IMR-90 (cell line): Measurements from ENCODE around the gene TCF4. TPM values are rescaled to one million over a fixed set of nuclear protein-coding genes. Genes with fewer than 3 reads are reported as not detected.

Experiments
- ATAC-seq: fragments of 200-7000 bp; cut with Tn5 transposase; 2 replicates; pipeline ENCODE4 v1.9.1; 2020; ENCODE audit warnings: low read depth, mild to moderate bottlenecking, moderate library complexity
- BruUV-seq: library from RNA; stranded (reverse); fragments of 400-500 nt; replicated peaks from 2 replicates; lab custom pipeline; 2021; lab: Mats Ljungman, UMichigan
- CTCF ChIA-PET: fragments of 300-600 bp; formaldehyde crosslinking; extraction: SDS; loops from one replicate; lab custom pipeline; 2021; ENCODE audit warnings: antibody characterized with exemption; lab: Yijun Ruan, JAX
- POLR2A ChIA-PET: fragments of 300-600 bp; sonication (Branson Sonifier 250); formaldehyde crosslinking; loops from one replicate; lab custom pipeline; 2022; ENCODE audit warnings: antibody characterized with exemption; ENCODE audit not compliant: unreplicated experiment; lab: Charles Lee
- DNase-seq: peaks from one replicate; pipeline ENCODE4 v3.0.0; 2013
- H2AFZ ChIP-seq: replicated peaks from 2 replicates; pipeline ENCODE3; 2013; ENCODE audit warnings: low read length, mild to moderate bottlenecking; ENCODE audit not compliant: poor library complexity
- H2AK5ac ChIP-seq: 2 replicates; pipeline ENCODE4 v1.6.1; 2013; ENCODE audit warnings: low read depth, low read length, inconsistent platforms
- H2AK9ac ChIP-seq: replicated peaks from 2 replicates; pipeline ENCODE3; 2013; ENCODE audit warnings: mild to moderate bottlenecking, low read depth, low read length, moderate library complexity; ENCODE audit not compliant: poor library complexity
- H2BK120ac ChIP-seq: 2 replicates; pipeline ENCODE4 v1.6.1; 2013; ENCODE audit warnings: low read depth, low read length, inconsistent platforms
- H2BK15ac ChIP-seq: 3 replicates; pipeline ENCODE4 v1.6.1; 2013; ENCODE audit warnings: low read depth, low read length, inconsistent platforms
- H2BK20ac ChIP-seq: 2 replicates; pipeline ENCODE4 v1.6.1; 2013; ENCODE audit warnings: low read depth, mild to moderate bottlenecking, inconsistent platforms, low read length, moderate library complexity
- H2BK5ac ChIP-seq: 2 replicates; pipeline ENCODE4 v1.6.1; 2013; ENCODE audit warnings: mild to moderate bottlenecking, low read depth, low read length, inconsistent platforms; ENCODE audit not compliant: poor library complexity, severe bottlenecking
- H3K14ac ChIP-seq: replicated peaks from 2 replicates; pipeline ENCODE4 v1.6.1; 2013; ENCODE audit warnings: low read depth, low read length, inconsistent platforms
- H3K18ac ChIP-seq: 2 replicates; pipeline ENCODE4 v1.6.1; 2013; ENCODE audit warnings: low read depth, low read length, control low read depth
- H3K23ac ChIP-seq: 2 replicates; pipeline ENCODE4 v1.6.1; 2013; ENCODE audit warnings: low read depth, low read length, inconsistent platforms
- H3K27ac ChIP-seq: 2 replicates; pipeline ENCODE4 v1.5.1; 2013; ENCODE audit warnings: mild to moderate bottlenecking, control low read depth, low read length; ENCODE audit not compliant: insufficient read depth
- H3K27me3 ChIP-seq: 2 replicates; pipeline ENCODE4 v1.6.1; 2013; ENCODE audit warnings: low read length; ENCODE audit not compliant: control insufficient read depth, insufficient read depth
- H3K36me3 ChIP-seq: 2 replicates; pipeline ENCODE4 v1.6.1; 2013; ENCODE audit warnings: low read length, mixed read lengths; ENCODE audit not compliant: control insufficient read depth, insufficient read depth
- H3K4ac ChIP-seq: 2 replicates; pipeline ENCODE4 v1.6.1; 2013; ENCODE audit warnings: low read depth, low read length, inconsistent platforms
- H3K4me1 ChIP-seq: 2 replicates; pipeline ENCODE4 v1.6.1; 2013; ENCODE audit warnings: low read length, mixed read lengths; ENCODE audit not compliant: control insufficient read depth, insufficient read depth
- H3K4me2 ChIP-seq: 2 replicates; pipeline ENCODE4 v1.6.1; 2013; ENCODE audit warnings: low read depth, mild to moderate bottlenecking, control low read depth, low read length, moderate library complexity
- H3K4me3 ChIP-seq: 2 replicates; pipeline ENCODE4 v1.5.1; 2013; ENCODE audit warnings: low read depth, mild to moderate bottlenecking, control low read depth, low read length, moderate library complexity; ENCODE audit not compliant: insufficient read depth
- H3K56ac ChIP-seq: 2 replicates; pipeline ENCODE4 v1.6.1; 2013; ENCODE audit warnings: low read length, inconsistent platforms; ENCODE audit not compliant: insufficient read depth; ENCODE audit errors: extremely low read depth
- H3K79me1 ChIP-seq, 2 experiments: 2 replicates each; pipeline ENCODE4 v1.6.1; 2013; ENCODE audit warnings: low read length in 2 of 2, inconsistent platforms in 1 of 2, low read depth in 1 of 2
- H3K9ac ChIP-seq: 2 replicates; pipeline ENCODE4 v1.6.1; 2013; ENCODE audit warnings: low read depth, low read length, control low read depth
- H3K9me1 ChIP-seq: 2 replicates; pipeline ENCODE4 v1.6.1; 2013; ENCODE audit warnings: low read length, inconsistent platforms; ENCODE audit not compliant: insufficient read depth
- H3K9me3 ChIP-seq: 2 replicates; pipeline ENCODE4 v1.6.1; 2013; ENCODE audit warnings: low read length; ENCODE audit not compliant: control insufficient read depth, insufficient read depth
- H4K20me1 ChIP-seq: 2 replicates; pipeline ENCODE4 v1.6.1; 2013; ENCODE audit warnings: low read length, inconsistent platforms; ENCODE audit not compliant: insufficient read depth
- H4K5ac ChIP-seq: 2 replicates; pipeline ENCODE4 v1.6.1; 2013; ENCODE audit warnings: mild to moderate bottlenecking, low read depth, low read length, control low read depth
- H4K8ac ChIP-seq, 2 experiments: 2 replicates each; pipeline ENCODE4 v1.6.1; 2013; ENCODE audit warnings: low read depth in 2 of 2, low read length in 2 of 2, control low read depth in 1 of 2, inconsistent platforms in 1 of 2
- H4K91ac ChIP-seq: 2 replicates; pipeline ENCODE4 v1.6.1; 2013; ENCODE audit warnings: low read depth, low read length, inconsistent platforms; ENCODE audit not compliant: insufficient read depth
- BHLHE40 ChIP-seq: fragments of 150-350 bp; IDR thresholded peaks from 2 replicates; pipeline ENCODE4 v1.6.1; 2016; ENCODE audit warnings: mild to moderate bottlenecking, low read depth, low read length
- CEBPB ChIP-seq: IDR thresholded peaks from 2 replicates; pipeline ENCODE4 v1.6.1; 2012; ENCODE audit warnings: low read depth, low read length, improper control_type of control experiment
- CHD1 ChIP-seq: IDR thresholded peaks from 2 replicates; pipeline ENCODE4 v1.6.1; 2012; ENCODE audit warnings: low read depth, low read length, improper control_type of control experiment
- FOS ChIP-seq: fragments of 150-350 bp; IDR thresholded peaks from 2 replicates; pipeline ENCODE4 v1.6.1; 2016; ENCODE audit warnings: low read depth, low read length
- MAFK ChIP-seq: IDR thresholded peaks from 2 replicates; pipeline ENCODE4 v1.6.1; 2012; ENCODE audit warnings: low read depth, low read length, improper control_type of control experiment
- MAZ ChIP-seq: IDR thresholded peaks from 2 replicates; pipeline ENCODE4 v1.6.1; 2012; ENCODE audit warnings: low read depth, mild to moderate bottlenecking, low read length, improper control_type of control experiment, moderate library complexity, borderline replicate concordance
- NFE2L2 ChIP-seq: fragments of 150-350 bp; IDR thresholded peaks from 2 replicates; pipeline ENCODE4 v1.6.1; 2016; ENCODE audit warnings: low read depth, mild to moderate bottlenecking, low read length
- RAD21 ChIP-seq: IDR thresholded peaks from 2 replicates; pipeline ENCODE4 v1.6.1; 2012; ENCODE audit warnings: low read length, improper control_type of control experiment
- RCOR1 ChIP-seq: IDR thresholded peaks from 2 replicates; pipeline ENCODE4 v1.6.1; 2012; ENCODE audit warnings: mild to moderate bottlenecking, low read length, improper control_type of control experiment; ENCODE audit not compliant: insufficient replicate concordance
- RFX5 ChIP-seq: IDR thresholded peaks from 2 replicates; pipeline ENCODE4 v1.8.0; 2012; ENCODE audit warnings: low read depth, mild to moderate bottlenecking, low read length, moderate library complexity
- SMC3 ChIP-seq: fragments of 150-350 bp; IDR thresholded peaks from 2 replicates; pipeline ENCODE4 v1.6.1; 2016; ENCODE audit warnings: low read depth, mild to moderate bottlenecking, antibody characterized with exemption, low read length, moderate library complexity
- WGBS, 2 experiments: methylation state at CpG; one replicate each; pipeline versions ENCODE4 v1.1.5 to v1.1.7; 2013; ENCODE audit warnings: missing lambda C conversion rate in 2 of 2; ENCODE audit not compliant: insufficient read length in 1 of 2; ENCODE audit errors: extremely low coverage in 2 of 2; 5-methylcytosine and 5-hydroxymethylcytosine counted together
- dilution Hi-C: fragments of 300-500 bp; cut with HindIII; formaldehyde crosslinking; loops from one replicate; pipeline ENCODE4 v1.14.3; 2018; ENCODE audit warnings: low sequenced_read_pairs; ENCODE audit not compliant: unreplicated experiment
- in situ Hi-C: fragments of 300-500 bp; cut with MboI; formaldehyde crosslinking; loops from 3 replicates; pipeline ENCODE4 v1.14.3; 2019; ENCODE audit warnings: low sequenced_read_pairs, inconsistent platforms, mixed read lengths
- intact Hi-C: fragments of 100-400 bp; cut with micrococcal nuclease; formaldehyde crosslinking; loops from 2 replicates; pipeline ENCODE4 v1.10.0; 2022
- polyA plus RNA-seq, 3 experiments: library from polyadenylated mRNA; depleted of rRNA; stranded (reverse); fragments of >200 nt; gene quantifications; 2 replicates each; pipeline ENCODE4 v1.2.3, GENCODE V29; 2012; ENCODE audit warnings: low replicate concordance in 1 of 3
- total RNA-seq: library from RNA; depleted of rRNA; stranded (reverse); fragments of >200 nt; gene quantifications from 2 replicates; pipeline ENCODE4 v1.2.3, GENCODE V29; 2012
- TF ChIP-seq, protein P1 (sequence below): conservative IDR thresholded peaks from 2 replicates; pipeline ENCODE4 v1.5.1; 2012; ENCODE audit warnings: mild to moderate bottlenecking, low read depth, low read length, improper control_type of control experiment
- TF ChIP-seq, protein P2 (sequence below): fragments of 150-350 bp; IDR thresholded peaks from 2 replicates; pipeline ENCODE4 v1.6.1; 2017; ENCODE audit warnings: mild to moderate bottlenecking, antibody characterized with exemption, low read length, low read depth

TCF4 gene
- total and polyA plus RNA-seq, 2 of the 4 experiments (the other 2 are of a cell fraction): 30.0 to 87.1 TPM

DNA sequence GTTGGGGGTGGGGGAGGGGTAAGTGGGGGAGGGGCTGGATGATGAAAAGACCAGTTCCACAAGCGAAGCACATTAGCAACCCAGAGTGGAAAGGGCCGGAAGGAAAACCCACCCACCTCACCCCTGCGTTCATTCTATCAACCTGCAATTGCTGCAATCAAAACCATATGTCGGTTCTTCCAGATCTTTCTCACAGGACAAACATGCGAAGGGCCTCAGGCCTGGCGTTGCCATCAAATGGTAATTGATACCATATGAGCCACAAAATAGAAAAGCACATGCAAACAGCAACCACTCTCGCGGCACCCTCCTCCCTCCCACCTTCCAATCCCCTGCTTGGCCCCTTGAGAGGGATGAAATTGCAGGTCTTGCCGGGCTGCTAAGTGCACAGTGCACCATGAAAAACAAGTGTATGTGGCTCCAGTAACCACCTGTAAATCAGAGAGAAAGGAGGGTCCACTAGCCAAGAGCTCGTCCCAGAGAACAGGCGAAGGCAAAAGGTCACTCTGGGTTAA is 287.5 kb downstream of the TCF4 start:
- H3K36me3 ChIP-seq: no peaks in the 10 kb centered on the region
- H2BK5ac ChIP-seq: no peak overlapping the region
- no peak overlapping the region for H4K5ac ChIP-seq
- intact Hi-C loops: no loop called here
- H2BK120ac ChIP-seq: no peak overlapping the region
- ChIA-PET POLR2A (no interaction called here), CTCF (interaction anchor here (1.2 kb wide), 1 partner anchor 9 kb away, joined by 3 read pairs; no protein-coding TSS in a partner anchor)
- no peak overlapping the region for H2AFZ ChIP-seq
- H2AK5ac ChIP-seq: no peak overlapping the region
- peaks cover 12% of the 10 kb centered on the region for H3K4me1 ChIP-seq
- dilution Hi-C loops: no loop called here
- no peak overlapping the region for H3K27ac ChIP-seq
- ATAC-seq: no peak
- peaks cover 12% of the 10 kb centered on the region for H4K20me1 ChIP-seq
- no peak overlapping the region for H2BK15ac ChIP-seq
- BruUV-seq: no TSS peak
- H3K27me3 ChIP-seq: no peaks in the 10 kb centered on the region
- in situ Hi-C loops: no loop called here
- no peak overlapping the region for H3K18ac ChIP-seq
- no peak overlapping the region for H4K8ac ChIP-seq
- DNase-seq: peak; percentile 37
- TF ChIP-seq FOS: no peak
- no peak for TF ChIP-seq RCOR1
- TF ChIP-seq NFE2L2: no peak
- no peak for TF ChIP-seq CHD1
- no peak for TF ChIP-seq MAFK
- TF ChIP-seq, protein P1, sequence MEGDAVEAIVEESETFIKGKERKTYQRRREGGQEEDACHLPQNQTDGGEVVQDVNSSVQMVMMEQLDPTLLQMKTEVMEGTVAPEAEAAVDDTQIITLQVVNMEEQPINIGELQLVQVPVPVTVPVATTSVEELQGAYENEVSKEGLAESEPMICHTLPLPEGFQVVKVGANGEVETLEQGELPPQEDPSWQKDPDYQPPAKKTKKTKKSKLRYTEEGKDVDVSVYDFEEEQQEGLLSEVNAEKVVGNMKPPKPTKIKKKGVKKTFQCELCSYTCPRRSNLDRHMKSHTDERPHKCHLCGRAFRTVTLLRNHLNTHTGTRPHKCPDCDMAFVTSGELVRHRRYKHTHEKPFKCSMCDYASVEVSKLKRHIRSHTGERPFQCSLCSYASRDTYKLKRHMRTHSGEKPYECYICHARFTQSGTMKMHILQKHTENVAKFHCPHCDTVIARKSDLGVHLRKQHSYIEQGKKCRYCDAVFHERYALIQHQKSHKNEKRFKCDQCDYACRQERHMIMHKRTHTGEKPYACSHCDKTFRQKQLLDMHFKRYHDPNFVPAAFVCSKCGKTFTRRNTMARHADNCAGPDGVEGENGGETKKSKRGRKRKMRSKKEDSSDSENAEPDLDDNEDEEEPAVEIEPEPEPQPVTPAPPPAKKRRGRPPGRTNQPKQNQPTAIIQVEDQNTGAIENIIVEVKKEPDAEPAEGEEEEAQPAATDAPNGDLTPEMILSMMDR: no peak
- no peak for TF ChIP-seq MAZ
- no peak for TF ChIP-seq BHLHE40
- no peak for TF ChIP-seq RAD21
- no peak for TF ChIP-seq RFX5
- TF ChIP-seq, protein P2, sequence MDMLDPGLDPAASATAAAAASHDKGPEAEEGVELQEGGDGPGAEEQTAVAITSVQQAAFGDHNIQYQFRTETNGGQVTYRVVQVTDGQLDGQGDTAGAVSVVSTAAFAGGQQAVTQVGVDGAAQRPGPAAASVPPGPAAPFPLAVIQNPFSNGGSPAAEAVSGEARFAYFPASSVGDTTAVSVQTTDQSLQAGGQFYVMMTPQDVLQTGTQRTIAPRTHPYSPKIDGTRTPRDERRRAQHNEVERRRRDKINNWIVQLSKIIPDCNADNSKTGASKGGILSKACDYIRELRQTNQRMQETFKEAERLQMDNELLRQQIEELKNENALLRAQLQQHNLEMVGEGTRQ: no peak
- no peak for TF ChIP-seq CEBPB
- no peak for TF ChIP-seq SMC3
- no peak overlapping the region for H3K4ac ChIP-seq
- no peak overlapping the region; the same call in 1 of the 2 replicates for H3K4me2 ChIP-seq
- peaks cover 8% of the 10 kb centered on the region for H3K9me1 ChIP-seq
- no peak overlapping the region for H3K23ac ChIP-seq
- H4K91ac ChIP-seq: no peak overlapping the region
- H3K9ac ChIP-seq: no peak overlapping the region
- no peak overlapping the region for H2AK9ac ChIP-seq
- peaks cover 44 to 71% of the 10 kb centered on the region in 2 experiments for H3K79me1 ChIP-seq
- 72% methylated on average over 3 of the region's 11 CpGs; no CpG with 5 or more reads in 1 of the 2 experiments for WGBS, 2 experiments
- no peak overlapping the region for H3K14ac ChIP-seq
- H2BK20ac ChIP-seq: no peak overlapping the region
- H3K56ac ChIP-seq: no peak overlapping the region
- H3K4me3 ChIP-seq: no peak overlapping the region
- no peaks in the 10 kb centered on the region for H3K9me3 ChIP-seq
